LNCAP (cell line): ENCODE results near the gene NEDD4L.

Experiments used
- TF ChIP-seq, protein P1 (sequence below): fragments of 450-650 bp; IDR thresholded peaks from 2 replicates; pipeline ENCODE4 v1.5.1; 2017; ENCODE audit warnings: mild to moderate bottlenecking

NEDD4L gene

DNA sequence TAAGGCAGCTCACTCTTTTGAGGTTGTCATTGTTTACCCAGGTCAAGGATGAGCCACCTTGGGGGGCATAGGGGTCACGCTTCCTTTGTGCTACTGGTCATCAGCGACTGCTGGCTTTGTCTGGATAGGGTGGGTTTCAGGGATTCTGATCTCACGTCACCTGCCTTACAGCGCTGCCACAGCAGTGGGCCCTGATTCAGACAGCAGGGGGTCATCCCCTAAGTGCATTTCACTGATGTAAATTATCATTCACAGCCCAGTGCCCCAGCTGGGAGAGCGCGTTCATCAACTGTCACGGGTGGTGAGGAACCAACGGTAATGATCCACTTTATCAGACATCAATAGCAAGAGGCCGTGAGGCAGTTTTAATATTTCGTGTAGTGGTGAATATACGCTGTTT is 291.2 kb downstream of the NEDD4L start:
- TF ChIP-seq, protein P1, sequence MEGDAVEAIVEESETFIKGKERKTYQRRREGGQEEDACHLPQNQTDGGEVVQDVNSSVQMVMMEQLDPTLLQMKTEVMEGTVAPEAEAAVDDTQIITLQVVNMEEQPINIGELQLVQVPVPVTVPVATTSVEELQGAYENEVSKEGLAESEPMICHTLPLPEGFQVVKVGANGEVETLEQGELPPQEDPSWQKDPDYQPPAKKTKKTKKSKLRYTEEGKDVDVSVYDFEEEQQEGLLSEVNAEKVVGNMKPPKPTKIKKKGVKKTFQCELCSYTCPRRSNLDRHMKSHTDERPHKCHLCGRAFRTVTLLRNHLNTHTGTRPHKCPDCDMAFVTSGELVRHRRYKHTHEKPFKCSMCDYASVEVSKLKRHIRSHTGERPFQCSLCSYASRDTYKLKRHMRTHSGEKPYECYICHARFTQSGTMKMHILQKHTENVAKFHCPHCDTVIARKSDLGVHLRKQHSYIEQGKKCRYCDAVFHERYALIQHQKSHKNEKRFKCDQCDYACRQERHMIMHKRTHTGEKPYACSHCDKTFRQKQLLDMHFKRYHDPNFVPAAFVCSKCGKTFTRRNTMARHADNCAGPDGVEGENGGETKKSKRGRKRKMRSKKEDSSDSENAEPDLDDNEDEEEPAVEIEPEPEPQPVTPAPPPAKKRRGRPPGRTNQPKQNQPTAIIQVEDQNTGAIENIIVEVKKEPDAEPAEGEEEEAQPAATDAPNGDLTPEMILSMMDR: no peak

DNA sequence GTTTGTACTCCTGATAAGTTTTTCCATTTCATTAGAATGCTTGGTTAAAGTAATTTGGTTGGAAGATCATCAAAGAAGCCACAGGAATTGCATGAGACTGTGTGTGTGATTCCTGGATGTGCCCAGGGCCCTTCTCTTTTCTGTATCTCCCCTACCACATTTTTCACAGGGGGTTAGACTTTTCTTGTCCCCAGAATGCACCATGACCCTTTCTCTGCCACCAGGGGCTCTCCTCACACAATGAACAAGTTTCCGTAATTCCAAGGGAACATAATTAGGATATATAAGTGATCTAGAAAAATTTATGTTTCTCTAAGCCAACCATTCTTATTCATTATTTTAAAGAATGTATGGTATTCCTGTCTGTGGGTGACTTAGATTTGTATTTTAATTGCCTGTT is 291.8 kb downstream of the NEDD4L start:
- TF ChIP-seq, protein P1: no peak

DNA sequence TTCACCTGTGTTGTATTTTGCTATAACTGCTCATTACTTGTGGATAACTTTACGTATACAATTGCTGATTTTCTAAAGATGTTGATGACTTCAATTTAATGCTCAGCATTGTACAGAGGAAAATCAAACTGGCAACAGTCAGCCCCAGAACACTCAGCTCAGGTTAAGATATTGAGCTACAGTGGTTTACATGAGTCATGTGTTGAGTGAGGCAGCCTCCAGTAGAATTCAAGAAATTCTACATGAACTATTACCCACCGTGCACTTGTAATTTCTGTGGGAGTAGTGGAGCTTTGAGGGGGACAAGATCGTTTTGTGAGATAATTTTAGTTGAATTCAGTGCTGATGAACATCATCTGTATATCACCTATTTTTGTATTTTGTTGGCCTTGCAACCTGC is 292.6 kb downstream of the NEDD4L start:
- TF ChIP-seq, protein P1: no peak

DNA sequence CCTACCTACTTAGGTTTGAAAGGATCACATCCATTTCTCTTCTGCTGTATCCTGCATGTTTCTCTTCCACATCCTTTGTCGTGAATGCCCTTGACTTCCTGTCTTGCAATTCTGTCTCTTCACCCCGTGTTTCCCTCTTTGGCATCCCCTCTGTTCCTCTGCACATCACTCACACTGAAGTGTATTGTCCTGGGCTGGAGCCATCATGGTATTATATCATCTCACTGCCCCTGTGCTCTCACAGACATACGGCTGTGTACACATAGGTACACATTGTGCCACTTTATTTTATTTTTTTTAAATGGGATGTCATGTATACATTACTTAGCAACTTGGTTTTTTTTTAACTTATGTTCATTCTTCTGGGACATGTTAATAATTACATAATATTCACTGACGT is 293.3 kb downstream of the NEDD4L start:
- TF ChIP-seq, protein P1: no peak

DNA sequence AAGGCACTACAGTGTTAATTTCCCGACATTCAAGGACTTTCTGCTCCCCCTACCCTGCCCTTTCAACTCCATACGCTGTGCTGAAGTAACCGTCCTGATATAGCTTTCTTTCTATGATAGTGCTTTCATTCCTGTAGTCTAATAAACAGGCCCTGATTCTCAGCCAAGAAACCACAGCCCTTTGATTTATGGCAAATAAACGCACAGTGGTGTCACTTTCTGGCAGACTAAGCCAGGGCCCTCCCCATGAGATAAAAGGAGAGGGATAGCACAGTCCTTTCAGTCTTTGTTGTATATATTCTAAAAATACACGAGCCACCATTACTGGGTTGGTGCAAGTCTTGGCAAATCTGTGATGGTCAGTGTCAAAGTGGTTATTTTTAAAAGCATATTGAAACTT is 293.7 kb downstream of the NEDD4L start:
- TF ChIP-seq, protein P1: no peak

DNA sequence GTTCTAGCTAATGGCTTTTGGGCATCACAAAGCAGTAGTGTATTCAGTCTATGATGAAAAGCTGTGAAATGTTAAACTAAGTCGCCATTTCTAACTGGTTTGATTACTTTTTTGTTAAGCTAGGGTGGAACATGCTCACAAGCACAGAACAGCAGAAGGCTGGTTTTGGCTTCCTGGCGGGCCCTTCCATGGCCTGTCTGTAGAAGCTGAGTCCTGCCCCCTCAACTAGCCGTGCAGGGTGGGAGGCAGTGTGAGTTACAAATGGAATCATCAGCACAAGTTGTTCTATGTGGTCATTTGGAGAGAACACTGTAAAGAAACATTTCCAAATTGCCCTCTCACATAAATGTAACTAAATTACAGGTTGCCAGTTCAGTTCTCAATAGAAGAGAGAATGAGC is 294.1 kb downstream of the NEDD4L start:
- TF ChIP-seq, protein P1: no peak

DNA sequence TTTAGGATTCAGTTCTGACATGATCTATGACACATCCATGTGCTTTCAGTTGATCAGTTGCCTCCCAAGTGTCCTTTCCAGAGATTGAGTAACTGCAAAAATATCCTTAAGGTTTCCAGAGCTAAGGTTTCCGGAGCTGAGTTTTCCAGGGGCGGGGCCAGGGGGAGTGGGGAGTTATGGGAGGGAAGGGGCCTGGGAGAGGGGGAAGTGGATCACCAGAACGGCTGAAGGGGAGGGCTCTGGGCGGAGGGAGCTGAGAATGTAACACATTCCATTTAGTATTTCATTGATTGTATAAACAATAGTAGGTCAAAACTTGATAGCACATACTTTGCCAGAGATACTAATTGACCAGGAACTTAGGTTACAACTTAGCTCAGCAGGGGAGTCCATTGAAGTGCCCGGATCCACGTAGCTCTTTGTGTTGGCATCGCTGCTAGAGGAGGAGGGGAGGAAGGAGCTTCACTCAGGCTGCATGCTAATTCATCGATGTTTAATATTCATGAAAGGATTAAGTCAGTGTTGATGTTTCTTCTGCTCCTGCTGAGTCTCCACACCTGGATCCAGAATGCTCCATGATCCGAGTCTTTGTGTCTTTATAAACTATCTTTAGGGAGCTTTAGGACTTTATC is 295.1 kb downstream of the NEDD4L start:
- TF ChIP-seq, protein P1: no peak

DNA sequence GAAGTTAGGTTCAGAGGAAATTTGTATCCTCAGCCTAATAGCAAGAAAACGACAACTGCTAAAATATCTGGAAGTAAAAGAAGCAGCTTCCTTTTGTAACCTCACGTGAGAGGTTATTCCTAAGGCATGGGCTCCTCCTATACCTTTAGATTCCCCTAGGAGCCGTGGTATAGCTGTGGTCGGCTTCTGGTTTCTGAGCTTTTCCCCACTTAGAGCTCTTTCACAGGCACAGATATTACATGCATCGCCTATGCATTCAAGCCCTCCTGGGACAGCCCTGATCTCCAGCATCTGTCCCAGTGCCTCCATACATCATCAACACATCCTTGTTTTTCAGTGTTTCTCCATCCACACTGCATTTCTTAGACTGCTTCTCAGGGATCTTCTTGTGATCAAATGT is 295.9 kb downstream of the NEDD4L start:
- TF ChIP-seq, protein P1: no peak
